HepG2 (cell line): Measurements from ENCODE around the gene SPN. TPM values are rescaled to one million over a fixed set of nuclear protein-coding genes. Genes with fewer than 3 reads are reported as not detected.
"Not testable (repeated sequence)": the region's sequence is repeated elsewhere in the genome, so short reads cannot be mapped to it uniquely, and the experiment has no call there.

ENCODE experiments used
- ATAC-seq: fragments of 200-7000 bp; cut with Tn5 transposase; 3 replicates; pipeline ENCODE4 v1.9.1; 2020; ENCODE audit warnings: mild to moderate bottlenecking, moderate library complexity
- BruUV-seq: library from RNA; stranded (reverse); fragments of 400-500 nt; replicated peaks from 2 replicates; lab custom pipeline; 2021; lab: Mats Ljungman, UMichigan
- CTCF ChIA-PET: fragments of 300-600 bp; formaldehyde crosslinking; extraction: SDS; loops from one replicate; lab custom pipeline; 2021; ENCODE audit warnings: low total read pairs, inconsistent platforms, low intra/inter-chr PET ratio; lab: Yijun Ruan, JAX
- POLR2A ChIA-PET: fragments of 350-600 bp; sonication (Branson Sonifier 250); formaldehyde crosslinking; loops from one replicate; lab custom pipeline; 2020; ENCODE audit warnings: antibody characterized with exemption, inconsistent platforms; lab: Yijun Ruan, JAX
- DNase-seq: peaks from one replicate; pipeline ENCODE4 v3.0.0-alpha.2; 2015; ENCODE audit warnings: low spot score
- FAIRE-seq: peaks from 3 replicates; lab custom pipeline; 2011; peaks lifted over from hg19 to GRCh38; lab: Jason Lieb, UNC
- H2AFZ ChIP-seq: one replicate; pipeline ENCODE4 v1.6.1; 2011; ENCODE audit warnings: low read length, inconsistent platforms
- H3K27ac ChIP-seq: fragments of 300-600 bp; 3 replicates; pipeline ENCODE4 v1.8.0; 2011; ENCODE audit warnings: mixed run types, mild to moderate bottlenecking, mixed read lengths, low read length, inconsistent platforms; ENCODE audit not compliant: insufficient read depth; ENCODE audit errors: extremely low read length
- H3K27me3 ChIP-seq, 2 experiments: fragments of 200-600 bp in 1 of 2; 2 replicates in 1 of 2; 3 replicates in 1 of 2; pipeline versions ENCODE4 v1.6.0 to v1.8.0; 2011; ENCODE audit warnings: low read length in 2 of 2, mild to moderate bottlenecking in 2 of 2, moderate library complexity in 2 of 2, inconsistent platforms in 1 of 2; ENCODE audit not compliant: insufficient read depth in 2 of 2, control insufficient read depth in 1 of 2
- H3K36me3 ChIP-seq, 2 experiments: fragments of 200-600 bp in 1 of 2; replicated peaks in 1 of 2; 2 replicates in 1 of 2; 3 replicates in 1 of 2; pipeline versions ENCODE4 v1.5.1 to v1.8.0; 2011; ENCODE audit warnings: low read length in 2 of 2, inconsistent platforms in 1 of 2; ENCODE audit not compliant: insufficient read depth in 2 of 2, control insufficient read depth in 1 of 2
- H3K4me1 ChIP-seq: 2 replicates; pipeline ENCODE4 v1.5.1; 2012; ENCODE audit warnings: low read length, inconsistent platforms; ENCODE audit not compliant: insufficient read depth
- H3K4me2 ChIP-seq: 2 replicates; pipeline ENCODE4 v1.6.0; 2011; ENCODE audit warnings: low read depth, low read length, inconsistent platforms
- H3K4me3 ChIP-seq, 3 experiments: fragments of 200-600 bp in 1 of 3; sonication (generic), shearing (Covaris generic) in 1 of 3; replicated peaks in 1 of 3; 2 replicates each; pipeline ENCODE4 v1.5.1; 2011 to 2016; ENCODE audit warnings: low read length in 3 of 3, inconsistent platforms in 2 of 3, low read depth in 2 of 3, mild to moderate bottlenecking in 2 of 3, control low read depth in 1 of 3, mixed read lengths in 1 of 3; ENCODE audit not compliant: insufficient read depth in 1 of 3
- H3K79me2 ChIP-seq: one replicate; pipeline ENCODE4 v1.6.1; 2011; ENCODE audit warnings: low read length, inconsistent platforms; ENCODE audit not compliant: insufficient read depth
- H3K9ac ChIP-seq: 2 replicates; pipeline ENCODE4 v1.6.0; 2011; ENCODE audit warnings: mild to moderate bottlenecking, low read depth, low read length, inconsistent platforms; ENCODE audit not compliant: insufficient read depth
- H3K9me3 ChIP-seq: 2 replicates; pipeline ENCODE4 v1.5.1; 2012; ENCODE audit warnings: mild to moderate bottlenecking, low read length
- H4K20me1 ChIP-seq: 2 replicates; pipeline ENCODE4 v1.6.0; 2011; ENCODE audit warnings: inconsistent platforms, mild to moderate bottlenecking, low read length, moderate library complexity; ENCODE audit not compliant: insufficient read depth
- CAMTA2 ChIP-seq: sonication (generic); formaldehyde crosslinking; IDR thresholded peaks from 2 replicates; pipeline ENCODE4 v1.4.0; 2020; ENCODE audit warnings: mild to moderate bottlenecking, missing genetic modification reagents, borderline replicate concordance
- NR2F1 ChIP-seq, 2 experiments: fragments of 450-650 bp in 1 of 2; formaldehyde crosslinking in 1 of 2; IDR thresholded peaks; 2 replicates each; pipeline versions ENCODE4 v1.5.0 to v1.6.1; 2016 to 2020; ENCODE audit warnings: mild to moderate bottlenecking in 1 of 2, missing compliant biosample characterization in 1 of 2, missing genetic modification reagents in 1 of 2, moderate library complexity in 1 of 2
- ZNF446 ChIP-seq: sonication (generic); formaldehyde crosslinking; IDR thresholded peaks from 2 replicates; pipeline ENCODE4 v1.5.0; 2020; ENCODE audit warnings: mild to moderate bottlenecking, missing genetic modification reagents
- ZNF776 ChIP-seq: sonication (generic); formaldehyde crosslinking; IDR thresholded peaks from 2 replicates; pipeline ENCODE4 v1.4.0; 2020; ENCODE audit warnings: mild to moderate bottlenecking, missing genetic modification reagents
- WGBS: methylation state at CpG from one replicate; pipeline ENCODE4 v1.1.6; 2017; ENCODE audit warnings: low lambda C conversion rate; 5-methylcytosine and 5-hydroxymethylcytosine counted together
- in situ Hi-C: cut with HindIII; loops from 2 replicates; pipeline ENCODE4 v1.10.0; 2017; ENCODE audit warnings: low pct_unique_long_range_greater_than_20kb; ENCODE audit not compliant: extremely low pct_ligation_motif_present
- intact Hi-C: fragments of 100-400 bp; cut with micrococcal nuclease; formaldehyde crosslinking; loops from one replicate; pipeline ENCODE4 v1.10.0; 2022; ENCODE audit not compliant: unreplicated experiment
- polyA plus RNA-seq, 8 experiments: library from polyadenylated mRNA; depleted of rRNA in 3 of 8; stranded (reverse) in 7 of 8; unstranded in 1 of 8; fragments of >200 nt; fragmentation: Illumina TruSeq in 4 of 8; extraction: Trizol in 4 of 8; gene quantifications; 2 replicates each; pipeline versions ENCODE4 v1.2.1 to v1.2.3, GENCODE V29; 2011 to 2016; ENCODE audit warnings: low read depth in 4 of 8, missing spikeins in 1 of 8, mixed read lengths in 1 of 8; ENCODE audit not compliant: insufficient read depth in 1 of 8
- total RNA-seq, 5 experiments: library from RNA; depleted of rRNA; stranded (reverse); fragments of >200 nt; fragmentation: Illumina TruSeq; extraction: Trizol; gene quantifications; 2 replicates each; pipeline ENCODE4 v1.2.3, GENCODE V29; 2016; ENCODE audit warnings: low read depth in 1 of 5
- TF ChIP-seq, protein P1 (sequence below): fragments of 450-650 bp; IDR thresholded peaks from 2 replicates; pipeline ENCODE4 v1.6.1; 2016

Gene SPN
- total and polyA plus RNA-seq, 2 of the 13 experiments (the other 11 are each of a cell fraction or from before 2014, with no cell fraction given): 0.22 to 1.6 TPM

DNA sequence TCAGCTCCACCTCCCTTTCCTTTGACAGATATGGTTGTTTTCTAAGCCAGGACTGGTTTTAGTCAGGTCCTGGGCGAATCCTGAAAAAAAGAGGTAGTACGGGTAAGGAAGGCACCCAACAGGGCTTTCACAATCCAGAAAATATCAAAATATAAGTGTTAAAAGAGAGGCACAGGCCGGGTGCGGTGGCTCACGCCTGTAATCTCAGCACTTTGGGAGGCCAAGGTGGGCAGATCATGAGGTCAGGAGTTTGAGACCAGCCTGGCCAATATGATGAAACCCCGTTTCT lies 4.2 kb downstream of the SPN start:
- 78% methylated on average over 6 of the region's 6 CpGs for WGBS
- not testable (repeated sequence) for FAIRE-seq
- TF ChIP-seq ZNF446 (CRISPR knock-in tag) (0 out of 2 replicates have a peak, but pooled peaks have one; percentile 14), CAMTA2 (CRISPR knock-in tag) (0 out of 2 replicates have a peak, but pooled peaks have one; percentile 33), ZNF776 (0 out of 2 replicates have a peak, but pooled peaks have one; percentile 48)
- TF ChIP-seq, all 625 proteins: peak for 3; not testable (repeated sequence) for 622
- POLR2A ChIA-PET: interaction anchor here (1.8 kb wide), 1 partner anchor 12 kb away, joined by 15 read pairs; the partner anchor contains the start of gene QPRT
- H3K9ac ChIP-seq: peak overlapping the region; percentile 19; the same call in 1 of the 2 replicates
- BruUV-seq, intact Hi-C loops, H3K27ac ChIP-seq, H3K9me3 ChIP-seq, H3K36me3 ChIP-seq, H3K27me3 ChIP-seq, CTCF ChIA-PET, H3K79me2 ChIP-seq, H4K20me1 ChIP-seq, in situ Hi-C loops, H2AFZ ChIP-seq, DNase-seq, ATAC-seq: not testable (repeated sequence)
- peaks cover 53% of the 10 kb centered on the region for H3K4me1 ChIP-seq
- peak overlapping the region in 1 of 3 experiments; percentile 9; a peak in 1 of 6 replicates for H3K4me3 ChIP-seq
- H3K4me2 ChIP-seq: peak overlapping the region; percentile 70

DNA sequence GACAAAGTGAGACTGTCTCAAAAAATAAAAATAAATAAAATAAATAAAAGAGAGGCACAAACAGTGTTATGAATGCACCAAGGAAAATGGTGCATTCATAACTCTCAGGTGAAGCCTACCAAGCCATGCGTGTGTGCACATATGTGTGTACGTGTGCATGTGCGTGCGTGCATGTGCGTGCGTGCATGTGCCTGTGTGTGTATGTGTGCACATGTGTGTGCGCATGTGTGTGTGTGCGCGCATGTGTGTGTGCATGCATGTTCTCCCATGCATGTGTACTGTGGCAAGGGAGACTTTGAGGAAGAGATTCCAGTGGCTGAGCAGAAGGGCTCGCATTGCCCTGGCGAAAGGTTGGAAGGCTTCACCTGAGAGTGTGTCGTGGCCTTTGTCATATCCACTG lies 4.7 kb downstream of the SPN start:
- Histone ChIP-seq H3K79me2 (no peaks in the 10 kb centered on the region), H3K4me1 (peaks cover 52% of the 10 kb centered on the region), H3K36me3 (no peaks in the 10 kb centered on the region), H2AFZ (no peak overlapping the region), H3K4me3 (no peak overlapping the region), H3K27ac (no peak overlapping the region), H3K27me3 (no peaks in the 10 kb centered on the region), H3K9ac (no peak overlapping the region), H3K9me3 (no peaks in the 10 kb centered on the region), H3K4me2 (no peak overlapping the region), H4K20me1 (no peaks in the 10 kb centered on the region)
- no TSS peak for BruUV-seq
- ATAC-seq (no peak), DNase-seq (no peak), FAIRE-seq (no peak)
- WGBS: 97% methylated on average over 12 of the region's 12 CpGs
- in situ Hi-C loops (no loop called here), intact Hi-C loops (no loop called here)
- TF ChIP-seq NR2F1 (CRISPR knock-in tag; IDR thresholded peaks at IDR 0.05): no peak
- TF ChIP-seq, protein P1, sequence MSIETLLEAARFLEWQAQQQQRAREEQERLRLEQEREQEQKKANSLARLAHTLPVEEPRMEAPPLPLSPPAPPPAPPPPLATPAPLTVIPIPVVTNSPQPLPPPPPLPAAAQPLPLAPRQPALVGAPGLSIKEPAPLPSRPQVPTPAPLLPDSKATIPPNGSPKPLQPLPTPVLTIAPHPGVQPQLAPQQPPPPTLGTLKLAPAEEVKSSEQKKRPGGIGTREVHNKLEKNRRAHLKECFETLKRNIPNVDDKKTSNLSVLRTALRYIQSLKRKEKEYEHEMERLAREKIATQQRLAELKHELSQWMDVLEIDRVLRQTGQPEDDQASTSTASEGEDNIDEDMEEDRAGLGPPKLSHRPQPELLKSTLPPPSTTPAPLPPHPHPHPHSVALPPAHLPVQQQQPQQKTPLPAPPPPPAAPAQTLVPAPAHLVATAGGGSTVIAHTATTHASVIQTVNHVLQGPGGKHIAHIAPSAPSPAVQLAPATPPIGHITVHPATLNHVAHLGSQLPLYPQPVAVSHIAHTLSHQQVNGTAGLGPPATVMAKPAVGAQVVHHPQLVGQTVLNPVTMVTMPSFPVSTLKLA: peak; percentile 92
- ChIA-PET CTCF (no interaction called here), POLR2A (no interaction called here)
